ENCODE data around the gene CCNE1. TPM values are rescaled to one million over a fixed set of nuclear protein-coding genes. Genes with fewer than 3 reads are reported as not detected.

The CCNE1 gene
- total RNA-seq, 6 experiments from 2014 or later, result 5.6 to 7.0 (median 6.5) TPM

GRCh38 chr19:29858621-29859020, 46.8 kb downstream of the CCNE1 start:
- Mint-ChIP-seq H3K36me3 (ENCODE audit: low read depth) (no peaks in the 10 kb centered on the region), H3K27ac (no peak overlapping the region), H3K4me3 (no peak overlapping the region), H3K4me1 (ENCODE audit: low read depth) (no peaks in the 10 kb centered on the region), H3K27me3 (ENCODE audit: insufficient read depth) (peaks cover 27% of the 10 kb centered on the region), H3K9me3 (no peaks in the 10 kb centered on the region)
- DNase-seq, result no peak
- TF ChIP-seq CTCF (IDR thresholded peaks at IDR 0.05), result no peak

- H3K27ac Mint-ChIP-seq, result no peak overlapping the region
Measured at GRCh38 chr19:29860492-29860891, 48.7 kb downstream of the CCNE1 start.

GRCh38 chr19:29861574-29861973, 49.8 kb downstream of the CCNE1 start:
- peaks cover 38% of the 10 kb centered on the region for H3K27me3 Mint-ChIP-seq (ENCODE audit: insufficient read depth)
- no peaks in the 10 kb centered on the region for H3K9me3 Mint-ChIP-seq
- DNase-seq, result no peak
- H3K36me3 Mint-ChIP-seq (ENCODE audit: low read depth), result no peaks in the 10 kb centered on the region
- no peak overlapping the region for H3K27ac Mint-ChIP-seq
- no peak overlapping the region for H3K4me3 Mint-ChIP-seq
- no peaks in the 10 kb centered on the region for H3K4me1 Mint-ChIP-seq (ENCODE audit: low read depth)
- no peak for TF ChIP-seq CTCF (IDR thresholded peaks at IDR 0.05)

More at GRCh38 chr19:29860492-29860891, 48.7 kb downstream of the CCNE1 start:
- Mint-ChIP-seq H3K36me3 (ENCODE audit: low read depth) (no peaks in the 10 kb centered on the region), H3K9me3 (no peaks in the 10 kb centered on the region), H3K27me3 (ENCODE audit: insufficient read depth) (peaks cover 35% of the 10 kb centered on the region), H3K4me3 (no peak overlapping the region), H3K4me1 (ENCODE audit: low read depth) (no peaks in the 10 kb centered on the region)
- TF ChIP-seq CTCF (IDR thresholded peaks at IDR 0.05), result no peak
- peak; percentile 17 for DNase-seq

GRCh38 chr19:29866011-29866410, 54.2 kb downstream of the CCNE1 start:
- H3K27me3 Mint-ChIP-seq (ENCODE audit: insufficient read depth), result peaks cover 27% of the 10 kb centered on the region
- no peak overlapping the region for H3K27ac Mint-ChIP-seq
- no peak for TF ChIP-seq CTCF (IDR thresholded peaks at IDR 0.05)
- peaks cover 8% of the 10 kb centered on the region for H3K9me3 Mint-ChIP-seq
- DNase-seq, result no peak
- no peaks in the 10 kb centered on the region for H3K4me1 Mint-ChIP-seq (ENCODE audit: low read depth)
- peaks cover 4% of the 10 kb centered on the region; the same call in 1 of the 2 replicates for H3K36me3 Mint-ChIP-seq (ENCODE audit: low read depth)
- H3K4me3 Mint-ChIP-seq, result no peak overlapping the region

GRCh38 chr19:29867984-29868383, 56.2 kb downstream of the CCNE1 start:
- H3K36me3 Mint-ChIP-seq (ENCODE audit: low read depth), result peaks cover 4% of the 10 kb centered on the region; the same call in 1 of the 2 replicates
- H3K27ac Mint-ChIP-seq, result no peak overlapping the region
- no peaks in the 10 kb centered on the region for H3K4me1 Mint-ChIP-seq (ENCODE audit: low read depth)
- peaks cover 8% of the 10 kb centered on the region for H3K9me3 Mint-ChIP-seq
- peaks cover 16% of the 10 kb centered on the region; the same call in 1 of the 2 replicates for H3K27me3 Mint-ChIP-seq (ENCODE audit: insufficient read depth)
- no peak for TF ChIP-seq CTCF (IDR thresholded peaks at IDR 0.05)
- no peak overlapping the region for H3K4me3 Mint-ChIP-seq
- no peak for DNase-seq

- Mint-ChIP-seq H3K36me3 (ENCODE audit: low read depth) (peaks cover 4% of the 10 kb centered on the region; the same call in 1 of the 2 replicates), H3K27me3 (ENCODE audit: insufficient read depth) (peaks cover 3% of the 10 kb centered on the region), H3K27ac (no peak overlapping the region), H3K4me3 (no peak overlapping the region), H3K9me3 (peaks cover 8% of the 10 kb centered on the region), H3K4me1 (ENCODE audit: low read depth) (peaks cover 9% of the 10 kb centered on the region)
- no peak for DNase-seq
- TF ChIP-seq CTCF (IDR thresholded peaks at IDR 0.05), result no peak
Measured at GRCh38 chr19:29871143-29871542, 59.4 kb downstream of the CCNE1 start.
